ENCODE results near the gene SV2B. TPM values are rescaled to one million over a fixed set of nuclear protein-coding genes. Genes with fewer than 3 reads are reported as not detected.

SV2B gene
- total RNA-seq, 1 experiment from 2014 or later, result 0.44 TPM

GRCh38 chr15:91168457-91168856 is 68.4 kb downstream of the SV2B start:
- no peaks in the 10 kb centered on the region for H3K9me3 Mint-ChIP-seq (ENCODE audit: unreplicated experiment)
- CTCF ChIA-PET, result interaction anchor here (0.6 kb wide), 1 partner anchor 115 kb away, joined by 4 read pairs; no protein-coding TSS in a partner anchor
- no peak overlapping the region for H3K27ac Mint-ChIP-seq (ENCODE audit: low read depth, unreplicated experiment)
- intact Hi-C loops (cut with micrococcal nuclease), result no loop called here
- no TSS peak for BruUV-seq (replicated peaks)
- TF ChIP-seq CTCF (IDR thresholded peaks at IDR 0.05; ENCODE audit: unreplicated experiment), result no peak
- DNase-seq (ENCODE audit: unreplicated experiment), result no peak
- peaks cover 35% of the 10 kb centered on the region for H3K27me3 Mint-ChIP-seq (ENCODE audit: insufficient read depth, unreplicated experiment)
- POLR2A ChIA-PET, result no interaction called here
- no peaks in the 10 kb centered on the region for H3K4me1 Mint-ChIP-seq (ENCODE audit: insufficient read depth, unreplicated experiment)
- H3K4me3 Mint-ChIP-seq (ENCODE audit: unreplicated experiment), result no peak overlapping the region
- no peaks in the 10 kb centered on the region for H3K36me3 Mint-ChIP-seq (ENCODE audit: insufficient read depth, unreplicated experiment)

- Mint-ChIP-seq H3K4me3 (ENCODE audit: unreplicated experiment) (no peak overlapping the region), H3K27ac (ENCODE audit: low read depth, unreplicated experiment) (no peak overlapping the region), H3K4me1 (ENCODE audit: insufficient read depth, unreplicated experiment) (no peaks in the 10 kb centered on the region), H3K9me3 (ENCODE audit: unreplicated experiment) (no peaks in the 10 kb centered on the region), H3K27me3 (ENCODE audit: insufficient read depth, unreplicated experiment) (peaks cover 40% of the 10 kb centered on the region), H3K36me3 (ENCODE audit: insufficient read depth, unreplicated experiment) (no peaks in the 10 kb centered on the region)
- DNase-seq (ENCODE audit: unreplicated experiment), result no peak
- POLR2A ChIA-PET, result interaction anchor here (0.7 kb wide), 1 partner anchor 104 kb away, joined by 3 read pairs; no protein-coding TSS in a partner anchor
- TF ChIP-seq CTCF (IDR thresholded peaks at IDR 0.05; ENCODE audit: unreplicated experiment), result no peak
- no TSS peak for BruUV-seq (replicated peaks)
- intact Hi-C loops (cut with micrococcal nuclease), result no loop called here
- CTCF ChIA-PET, result interaction anchor here (0.6 kb wide), 1 partner anchor 215 kb away, joined by 3 read pairs; no protein-coding TSS in a partner anchor
Observed at GRCh38 chr15:91171334-91171733, 71.3 kb downstream of the SV2B start.

- peaks cover 38% of the 10 kb centered on the region for H3K27me3 Mint-ChIP-seq (ENCODE audit: insufficient read depth, unreplicated experiment)
- no peak overlapping the region for H3K4me3 Mint-ChIP-seq (ENCODE audit: unreplicated experiment)
- ChIA-PET POLR2A (no interaction called here), CTCF (interaction anchor here (1.0 kb wide), 1 partner anchor 126 kb away, joined by 4 read pairs; no protein-coding TSS in a partner anchor)
- BruUV-seq (replicated peaks), result no TSS peak
- H3K4me1 Mint-ChIP-seq (ENCODE audit: insufficient read depth, unreplicated experiment), result no peaks in the 10 kb centered on the region
- no peak for DNase-seq (ENCODE audit: unreplicated experiment)
- H3K36me3 Mint-ChIP-seq (ENCODE audit: insufficient read depth, unreplicated experiment), result no peaks in the 10 kb centered on the region
- intact Hi-C loops (cut with micrococcal nuclease), result no loop called here
- no peak overlapping the region for H3K27ac Mint-ChIP-seq (ENCODE audit: low read depth, unreplicated experiment)
- H3K9me3 Mint-ChIP-seq (ENCODE audit: unreplicated experiment), result peaks cover 7% of the 10 kb centered on the region
- TF ChIP-seq CTCF (IDR thresholded peaks at IDR 0.05; ENCODE audit: unreplicated experiment), result no peak
Observed at GRCh38 chr15:91182101-91182500, 82.0 kb downstream of the SV2B start.

- no peak for TF ChIP-seq CTCF (IDR thresholded peaks at IDR 0.05; ENCODE audit: unreplicated experiment)
- H3K4me1 Mint-ChIP-seq (ENCODE audit: insufficient read depth, unreplicated experiment), result no peaks in the 10 kb centered on the region
- no peak overlapping the region for H3K4me3 Mint-ChIP-seq (ENCODE audit: unreplicated experiment)
- peaks cover 7% of the 10 kb centered on the region for H3K9me3 Mint-ChIP-seq (ENCODE audit: unreplicated experiment)
- H3K27me3 Mint-ChIP-seq (ENCODE audit: insufficient read depth, unreplicated experiment), result peaks cover 39% of the 10 kb centered on the region
- intact Hi-C loops (cut with micrococcal nuclease), result no loop called here
- no peaks in the 10 kb centered on the region for H3K36me3 Mint-ChIP-seq (ENCODE audit: insufficient read depth, unreplicated experiment)
- ChIA-PET CTCF (interaction anchor here (0.6 kb wide), 1 partner anchor 461 kb away, joined by 3 read pairs; no protein-coding TSS in a partner anchor), POLR2A (no interaction called here)
- no TSS peak for BruUV-seq (replicated peaks)
- DNase-seq (ENCODE audit: unreplicated experiment), result no peak
- H3K27ac Mint-ChIP-seq (ENCODE audit: low read depth, unreplicated experiment), result no peak overlapping the region
Observed at GRCh38 chr15:91183596-91183995, 83.5 kb downstream of the SV2B start.

Measured in MCF 10A (cell line).